Measurements from ENCODE around the gene SLCO1A2.
"Not testable (repeated sequence)": the region's sequence is repeated elsewhere in the genome, so short reads cannot be mapped to it uniquely, and the experiment has no call there.

The SLCO1A2 gene

GRCh38 chr12:21334771-21335325 lies at the start of gene SLCO1A2:
Gene SLCO1A2, minus strand, starts transcription at chr12:21334917. Its CDS starts 270 bp downstream, at chr12:21334647.
- Histone ChIP-seq H2AFZ (ENCODE audit: low read length, unreplicated experiment) (no peak within 1 kb of the TSS), H3K36me3 (ENCODE audit: insufficient read depth, low read length) (no peaks in the 10 kb centered on the region; the same call in 1 of the 2 replicates)

GRCh38 chr12:21384261-21384660 lies 49.5 kb upstream of the SLCO1A2 start:
- no peaks in the 10 kb centered on the region for H3K36me3 ChIP-seq (ENCODE audit: insufficient read depth, low read length)
- H3K79me2 ChIP-seq (ENCODE audit: control insufficient read depth, insufficient read depth, low read length, unreplicated experiment) = no peaks in the 10 kb centered on the region
- H2AFZ ChIP-seq (ENCODE audit: low read length, unreplicated experiment) = no peak overlapping the region
- H3K4me1 ChIP-seq (ENCODE audit: control insufficient read depth, insufficient read depth, low read length, unreplicated experiment) = peaks cover 3% of the 10 kb centered on the region
- no peaks in the 10 kb centered on the region for H3K27me3 ChIP-seq (ENCODE audit: insufficient read depth, low read length)
- H3K27ac ChIP-seq (ENCODE audit: low read depth, low read length) = no peak overlapping the region
- H3K4me3 ChIP-seq (ENCODE audit: low read depth, low read length) = no peak overlapping the region

More at GRCh38 chr12:21334771-21335325, at the start of gene SLCO1A2:
- Histone ChIP-seq H3K4me3 (ENCODE audit: low read depth, low read length) (no peak within 1 kb of the TSS), H3K4me1 (ENCODE audit: control insufficient read depth, insufficient read depth, low read length, unreplicated experiment) (no peaks in the 10 kb centered on the region), H3K79me2 (ENCODE audit: control insufficient read depth, insufficient read depth, low read length, unreplicated experiment) (no peaks in the 10 kb centered on the region), H3K27ac (ENCODE audit: low read depth, low read length) (no peak within 1 kb of the TSS), H3K27me3 (ENCODE audit: insufficient read depth, low read length) (no peaks in the 10 kb centered on the region)

- H3K27ac ChIP-seq (ENCODE audit: low read depth, low read length); H3K27me3 ChIP-seq (ENCODE audit: insufficient read depth, low read length); H3K36me3 ChIP-seq (ENCODE audit: insufficient read depth, low read length); H2AFZ ChIP-seq (ENCODE audit: low read length, unreplicated experiment); H3K4me3 ChIP-seq (ENCODE audit: low read depth, low read length); H3K4me1 ChIP-seq (ENCODE audit: control insufficient read depth, insufficient read depth, low read length, unreplicated experiment); H3K79me2 ChIP-seq (ENCODE audit: control insufficient read depth, insufficient read depth, low read length, unreplicated experiment): not testable (repeated sequence)
Measured at GRCh38 chr12:21381320-21381719, 46.6 kb upstream of the SLCO1A2 start.

- peaks cover 2% of the 10 kb centered on the region for H3K4me1 ChIP-seq (ENCODE audit: control insufficient read depth, insufficient read depth, low read length, unreplicated experiment)
- H3K27ac ChIP-seq (ENCODE audit: low read depth, low read length) = no peak overlapping the region
- H3K4me3 ChIP-seq (ENCODE audit: low read depth, low read length) = no peak overlapping the region
- H2AFZ ChIP-seq (ENCODE audit: low read length, unreplicated experiment) = no peak overlapping the region
- no peaks in the 10 kb centered on the region for H3K36me3 ChIP-seq (ENCODE audit: insufficient read depth, low read length)
- H3K27me3 ChIP-seq (ENCODE audit: insufficient read depth, low read length) = no peaks in the 10 kb centered on the region
- H3K79me2 ChIP-seq (ENCODE audit: control insufficient read depth, insufficient read depth, low read length, unreplicated experiment) = no peaks in the 10 kb centered on the region
Measured at GRCh38 chr12:21379218-21379617, 44.5 kb upstream of the SLCO1A2 start.

- Histone ChIP-seq H3K27me3 (ENCODE audit: insufficient read depth, low read length) (no peaks in the 10 kb centered on the region), H2AFZ (ENCODE audit: low read length, unreplicated experiment) (no peak within 1 kb of the TSS), H3K36me3 (ENCODE audit: insufficient read depth, low read length) (no peaks in the 10 kb centered on the region), H3K4me3 (ENCODE audit: low read depth, low read length) (no peak within 1 kb of the TSS), H3K4me1 (ENCODE audit: control insufficient read depth, insufficient read depth, low read length, unreplicated experiment) (peaks cover 10% of the 10 kb centered on the region), H3K27ac (ENCODE audit: low read depth, low read length) (no peak within 1 kb of the TSS), H3K79me2 (ENCODE audit: control insufficient read depth, insufficient read depth, low read length, unreplicated experiment) (no peaks in the 10 kb centered on the region)
Measured at GRCh38 chr12:21372602-21373001, 37.9 kb upstream of the SLCO1A2 start, which contains the start of gene IAPP. Gene IAPP, plus strand, starts transcription at chr12:21372902. Its CDS starts 450 bp downstream, at chr12:21373352.

GRCh38 chr12:21370845-21371449 lies 36.2 kb upstream of the SLCO1A2 start:
- H3K4me3 ChIP-seq (ENCODE audit: low read depth, low read length) = no peak overlapping the region
- peaks cover 10% of the 10 kb centered on the region for H3K4me1 ChIP-seq (ENCODE audit: control insufficient read depth, insufficient read depth, low read length, unreplicated experiment)
- H3K27ac ChIP-seq (ENCODE audit: low read depth, low read length) = no peak overlapping the region
- no peak overlapping the region for H2AFZ ChIP-seq (ENCODE audit: low read length, unreplicated experiment)
- H3K79me2 ChIP-seq (ENCODE audit: control insufficient read depth, insufficient read depth, low read length, unreplicated experiment) = no peaks in the 10 kb centered on the region
- H3K27me3 ChIP-seq (ENCODE audit: insufficient read depth, low read length) = no peaks in the 10 kb centered on the region
- no peaks in the 10 kb centered on the region for H3K36me3 ChIP-seq (ENCODE audit: insufficient read depth, low read length)

- H3K27ac ChIP-seq (ENCODE audit: low read depth, low read length) = no peak overlapping the region
- peak overlapping the region; percentile 38; the same call in 1 of the 2 replicates for H3K4me3 ChIP-seq (ENCODE audit: low read depth, low read length)
- peak overlapping the region; percentile 44 for H2AFZ ChIP-seq (ENCODE audit: low read length, unreplicated experiment)
- H3K4me1 ChIP-seq (ENCODE audit: control insufficient read depth, insufficient read depth, low read length, unreplicated experiment) = peaks cover 10% of the 10 kb centered on the region
- no peaks in the 10 kb centered on the region for H3K36me3 ChIP-seq (ENCODE audit: insufficient read depth, low read length)
- H3K79me2 ChIP-seq (ENCODE audit: control insufficient read depth, insufficient read depth, low read length, unreplicated experiment) = no peaks in the 10 kb centered on the region
- no peaks in the 10 kb centered on the region for H3K27me3 ChIP-seq (ENCODE audit: insufficient read depth, low read length)
Measured at GRCh38 chr12:21369141-21369980, 34.6 kb upstream of the SLCO1A2 start.

GRCh38 chr12:21360632-21361031 lies 25.9 kb upstream of the SLCO1A2 start:
- not testable (repeated sequence) for H3K4me3 ChIP-seq (ENCODE audit: low read depth, low read length); H3K79me2 ChIP-seq (ENCODE audit: control insufficient read depth, insufficient read depth, low read length, unreplicated experiment); H2AFZ ChIP-seq (ENCODE audit: low read length, unreplicated experiment)

GRCh38 chr12:21354641-21355040 lies 19.9 kb upstream of the SLCO1A2 start:
- Histone ChIP-seq H3K27me3 (ENCODE audit: insufficient read depth, low read length) (no peaks in the 10 kb centered on the region), H2AFZ (ENCODE audit: low read length, unreplicated experiment) (no peak overlapping the region), H3K27ac (ENCODE audit: low read depth, low read length) (no peak overlapping the region), H3K36me3 (ENCODE audit: insufficient read depth, low read length) (no peaks in the 10 kb centered on the region), H3K4me3 (ENCODE audit: low read depth, low read length) (no peak overlapping the region), H3K79me2 (ENCODE audit: control insufficient read depth, insufficient read depth, low read length, unreplicated experiment) (no peaks in the 10 kb centered on the region), H3K4me1 (ENCODE audit: control insufficient read depth, insufficient read depth, low read length, unreplicated experiment) (no peaks in the 10 kb centered on the region)

More at GRCh38 chr12:21360632-21361031, 25.9 kb upstream of the SLCO1A2 start:
- H3K27me3 ChIP-seq (ENCODE audit: insufficient read depth, low read length); H3K4me1 ChIP-seq (ENCODE audit: control insufficient read depth, insufficient read depth, low read length, unreplicated experiment); H3K27ac ChIP-seq (ENCODE audit: low read depth, low read length); H3K36me3 ChIP-seq (ENCODE audit: insufficient read depth, low read length): not testable (repeated sequence)

- no peak overlapping the region for H2AFZ ChIP-seq (ENCODE audit: low read length, unreplicated experiment)
- H3K36me3 ChIP-seq (ENCODE audit: insufficient read depth, low read length) = no peaks in the 10 kb centered on the region
Measured at GRCh38 chr12:21353948-21354347, 19.2 kb upstream of the SLCO1A2 start.

More at GRCh38 chr12:21353948-21354347, 19.2 kb upstream of the SLCO1A2 start:
- H3K27ac ChIP-seq (ENCODE audit: low read depth, low read length) = no peak overlapping the region
- no peaks in the 10 kb centered on the region for H3K4me1 ChIP-seq (ENCODE audit: control insufficient read depth, insufficient read depth, low read length, unreplicated experiment)
- H3K79me2 ChIP-seq (ENCODE audit: control insufficient read depth, insufficient read depth, low read length, unreplicated experiment) = no peaks in the 10 kb centered on the region
- H3K4me3 ChIP-seq (ENCODE audit: low read depth, low read length) = no peak overlapping the region
- no peaks in the 10 kb centered on the region for H3K27me3 ChIP-seq (ENCODE audit: insufficient read depth, low read length)

Data from ACC112 (cell line).